Parathyroid adenoma (tissue), 2 donors: Measurements from ENCODE around the gene LRRC46.

ENCODE experiments used
- H2AFZ ChIP-seq: fragments of 300-600 bp; sonication (generic); one replicate; pipeline ENCODE4 v1.7.0; 2017; ENCODE audit warnings: antibody characterized with exemption, mild to moderate bottlenecking
- H3K27ac ChIP-seq: fragments of 300-600 bp; sonication (generic); one replicate; pipeline ENCODE4 v1.7.0; 2017
- H3K27me3 ChIP-seq: fragments of 300-600 bp; sonication (generic); one replicate; pipeline ENCODE4 v1.7.0; 2017; ENCODE audit warnings: low read length; ENCODE audit not compliant: control insufficient read depth, insufficient read depth
- H3K36me3 ChIP-seq: fragments of 300-600 bp; sonication (generic); one replicate; pipeline ENCODE4 v1.7.0; 2017; ENCODE audit warnings: low read length; ENCODE audit not compliant: control insufficient read depth, insufficient read depth
- H3K4me1 ChIP-seq: fragments of 300-600 bp; sonication (generic); one replicate; pipeline ENCODE4 v1.7.0; 2017; ENCODE audit warnings: control low read depth
- H3K4me2 ChIP-seq: fragments of 300-600 bp; sonication (generic); one replicate; pipeline ENCODE4 v1.7.0; 2017; ENCODE audit warnings: low read length
- H3K4me3 ChIP-seq: fragments of 300-600 bp; sonication (generic); one replicate; pipeline ENCODE4 v1.7.0; 2017; ENCODE audit warnings: low read depth, low read length
- H3K79me2 ChIP-seq: fragments of 300-600 bp; sonication (generic); one replicate; pipeline ENCODE4 v1.7.0; 2017; ENCODE audit warnings: control low read depth
- H3K9ac ChIP-seq: fragments of 300-600 bp; sonication (generic); one replicate; pipeline ENCODE4 v1.7.0; 2017; ENCODE audit warnings: mild to moderate bottlenecking
- H3K9me3 ChIP-seq: fragments of 300-600 bp; sonication (generic); one replicate; pipeline ENCODE4 v1.7.0; 2017; ENCODE audit warnings: low read length; ENCODE audit not compliant: control insufficient read depth
- CTCF ChIP-seq: fragments of 300-600 bp; sonication (generic); IDR thresholded peaks from one replicate; pipeline ENCODE4 v1.7.0; 2017; ENCODE audit warnings: antibody characterized with exemption, mild to moderate bottlenecking
- donor health status: primary hyperparathyroidism.

Gene LRRC46

GRCh38 chr17:47872019-47872650 is 40.7 kb downstream of the LRRC46 start:
- Histone ChIP-seq H3K9ac (no peak overlapping the region), H3K4me2 (no peak overlapping the region), H2AFZ (no peak overlapping the region), H3K4me3 (no peak overlapping the region), H3K27me3 (no peaks in the 10 kb centered on the region), H3K36me3 (no peaks in the 10 kb centered on the region), H3K27ac (no peak overlapping the region), H3K79me2 (no peaks in the 10 kb centered on the region), H3K4me1 (peaks cover 15% of the 10 kb centered on the region), H3K9me3 (no peaks in the 10 kb centered on the region)
- no peak for TF ChIP-seq CTCF

GRCh38 chr17:47872651-47873161 is 41.2 kb downstream of the LRRC46 start:
- Histone ChIP-seq H3K79me2 (no peaks in the 10 kb centered on the region), H3K9me3 (no peaks in the 10 kb centered on the region), H3K4me1 (peaks cover 15% of the 10 kb centered on the region), H3K9ac (no peak overlapping the region), H3K4me2 (no peak overlapping the region), H3K27me3 (no peaks in the 10 kb centered on the region), H3K4me3 (no peak overlapping the region), H3K27ac (no peak overlapping the region), H2AFZ (no peak overlapping the region), H3K36me3 (no peaks in the 10 kb centered on the region)
- TF ChIP-seq CTCF, result no peak

- Histone ChIP-seq H3K27me3 (no peaks in the 10 kb centered on the region), H3K36me3 (no peaks in the 10 kb centered on the region), H3K9ac (no peak overlapping the region), H3K4me2 (no peak overlapping the region), H3K9me3 (no peaks in the 10 kb centered on the region), H2AFZ (no peak overlapping the region), H3K4me3 (no peak overlapping the region), H3K27ac (no peak overlapping the region), H3K79me2 (no peaks in the 10 kb centered on the region), H3K4me1 (peaks cover 15% of the 10 kb centered on the region)
- no peak for TF ChIP-seq CTCF
Measured at GRCh38 chr17:47873200-47874090, 42.0 kb downstream of the LRRC46 start.

GRCh38 chr17:47875011-47875985 is 43.8 kb downstream of the LRRC46 start:
- no peak for TF ChIP-seq CTCF
- H3K27me3 ChIP-seq, result no peaks in the 10 kb centered on the region
- H2AFZ ChIP-seq, result no peak overlapping the region
- peaks cover 6% of the 10 kb centered on the region for H3K4me1 ChIP-seq
- no peak overlapping the region for H3K9ac ChIP-seq
- no peaks in the 10 kb centered on the region for H3K36me3 ChIP-seq
- no peaks in the 10 kb centered on the region for H3K79me2 ChIP-seq
- no peak overlapping the region for H3K4me2 ChIP-seq
- no peak overlapping the region for H3K4me3 ChIP-seq
- no peak overlapping the region for H3K27ac ChIP-seq
- H3K9me3 ChIP-seq, result no peaks in the 10 kb centered on the region
